ENCODE data around the gene CSNK1A1L.

The CSNK1A1L gene

GRCh38 chr13:37070956-37071355 is 34.5 kb downstream of the CSNK1A1L start:
- no peak for TF ChIP-seq EZH2phosphoT487 (IDR thresholded peaks at IDR 0.05; ENCODE audit: low read depth)
- TF ChIP-seq CTCF (IDR thresholded peaks at IDR 0.05; ENCODE audit: low read depth, low read length), result no peak
- Histone ChIP-seq H3K4me3 (ENCODE audit: low read length) (no peak overlapping the region), H2AFZ (ENCODE audit: low read depth, low read length) (no peak overlapping the region), H3K9ac (ENCODE audit: low read length) (no peak overlapping the region), H3K27ac (ENCODE audit: low read length) (no peak overlapping the region), H3K4me2 (ENCODE audit: low read length) (no peak overlapping the region), H3K27me3 (ENCODE audit: low read depth, low read length) (no peaks in the 10 kb centered on the region), H4K20me1 (ENCODE audit: insufficient read depth, low read length) (no peaks in the 10 kb centered on the region), H3K4me1 (ENCODE audit: low read length) (peaks cover 22% of the 10 kb centered on the region), H3K36me3 (replicated peaks; ENCODE audit: low read depth, low read length) (no peaks in the 10 kb centered on the region), H3K79me2 (ENCODE audit: low read length) (no peaks in the 10 kb centered on the region), H3K9me3 (ENCODE audit: insufficient read depth, low read length) (no peaks in the 10 kb centered on the region)

- H4K20me1 ChIP-seq (ENCODE audit: insufficient read depth, low read length), result no peaks in the 10 kb centered on the region
- no peaks in the 10 kb centered on the region for H3K9me3 ChIP-seq (ENCODE audit: insufficient read depth, low read length)
- H3K36me3 ChIP-seq (replicated peaks; ENCODE audit: low read depth, low read length), result no peaks in the 10 kb centered on the region
- no peaks in the 10 kb centered on the region for H3K79me2 ChIP-seq (ENCODE audit: low read length)
- H3K4me3 ChIP-seq (ENCODE audit: low read length), result no peak overlapping the region
- no peak overlapping the region for H3K9ac ChIP-seq (ENCODE audit: low read length)
- no peak overlapping the region for H3K4me2 ChIP-seq (ENCODE audit: low read length)
- H3K27me3 ChIP-seq (ENCODE audit: low read depth, low read length), result no peaks in the 10 kb centered on the region
- H2AFZ ChIP-seq (ENCODE audit: low read depth, low read length), result no peak overlapping the region
- no peak overlapping the region for H3K27ac ChIP-seq (ENCODE audit: low read length)
- TF ChIP-seq EZH2phosphoT487 (IDR thresholded peaks at IDR 0.05; ENCODE audit: low read depth) (no peak), CTCF (IDR thresholded peaks at IDR 0.05; ENCODE audit: low read depth, low read length) (no peak)
- H3K4me1 ChIP-seq (ENCODE audit: low read length), result peaks cover 22% of the 10 kb centered on the region
These were observed 35.2 kb downstream of the CSNK1A1L start for GRCh38 chr13:37070145-37070695.

GRCh38 chr13:37069597-37070103 is 35.8 kb downstream of the CSNK1A1L start:
- no peaks in the 10 kb centered on the region for H4K20me1 ChIP-seq (ENCODE audit: insufficient read depth, low read length)
- H3K27ac ChIP-seq (ENCODE audit: low read length), result no peak overlapping the region
- peak overlapping the region; percentile 33 for H3K4me3 ChIP-seq (ENCODE audit: low read length)
- no peaks in the 10 kb centered on the region for H3K9me3 ChIP-seq (ENCODE audit: insufficient read depth, low read length)
- no peaks in the 10 kb centered on the region for H3K27me3 ChIP-seq (ENCODE audit: low read depth, low read length)
- H3K9ac ChIP-seq (ENCODE audit: low read length), result no peak overlapping the region
- H3K4me2 ChIP-seq (ENCODE audit: low read length), result peak overlapping the region; percentile 32
- H3K79me2 ChIP-seq (ENCODE audit: low read length), result no peaks in the 10 kb centered on the region
- H3K4me1 ChIP-seq (ENCODE audit: low read length), result peaks cover 26% of the 10 kb centered on the region
- H3K36me3 ChIP-seq (replicated peaks; ENCODE audit: low read depth, low read length), result no peaks in the 10 kb centered on the region
- no peak for TF ChIP-seq CTCF (IDR thresholded peaks at IDR 0.05; ENCODE audit: low read depth, low read length)
- TF ChIP-seq EZH2phosphoT487 (IDR thresholded peaks at IDR 0.05; ENCODE audit: low read depth), result no peak
- H2AFZ ChIP-seq (ENCODE audit: low read depth, low read length), result peak overlapping the region; percentile 47; the same call in 1 of the 2 replicates

GRCh38 chr13:37068962-37069361 is 36.5 kb downstream of the CSNK1A1L start:
- Histone ChIP-seq H3K79me2 (ENCODE audit: low read length) (no peaks in the 10 kb centered on the region), H3K36me3 (replicated peaks; ENCODE audit: low read depth, low read length) (no peaks in the 10 kb centered on the region), H3K9ac (ENCODE audit: low read length) (peak overlapping the region; percentile 17; the same call in 1 of the 2 replicates), H3K9me3 (ENCODE audit: insufficient read depth, low read length) (no peaks in the 10 kb centered on the region), H3K27me3 (ENCODE audit: low read depth, low read length) (no peaks in the 10 kb centered on the region), H3K4me1 (ENCODE audit: low read length) (peaks cover 28% of the 10 kb centered on the region), H4K20me1 (ENCODE audit: insufficient read depth, low read length) (no peaks in the 10 kb centered on the region), H3K27ac (ENCODE audit: low read length) (no peak overlapping the region), H2AFZ (ENCODE audit: low read depth, low read length) (peak overlapping the region; percentile 47; the same call in 1 of the 2 replicates), H3K4me3 (ENCODE audit: low read length) (peak overlapping the region; percentile 33), H3K4me2 (ENCODE audit: low read length) (peak overlapping the region; percentile 32)
- TF ChIP-seq CTCF (IDR thresholded peaks at IDR 0.05; ENCODE audit: low read depth, low read length) (peak; percentile 64), EZH2phosphoT487 (IDR thresholded peaks at IDR 0.05; ENCODE audit: low read depth) (no peak)

Data from OCI-LY3 (cell line).